K562 (cell line): ENCODE results near the gene ALG9.

Source experiments
- COPS2 ChIP-seq: fragments of 450-650 bp; conservative IDR thresholded peaks from 2 replicates; pipeline ENCODE4 v1.6.1; 2016; ENCODE audit warnings: mild to moderate bottlenecking, moderate library complexity
- EZH2 ChIP-seq: IDR thresholded peaks from 2 replicates; pipeline ENCODE4 v1.6.1; 2012; ENCODE audit warnings: low read depth, mild to moderate bottlenecking, inconsistent platforms, low read length, borderline replicate concordance
- NR2C2 ChIP-seq, 2 experiments: fragments of 200-800 bp in 1 of 2; sonication (Bioruptor generic) in 1 of 2; sonication (generic) in 1 of 2; formaldehyde crosslinking in 1 of 2; IDR thresholded peaks; 2 replicates each; pipeline versions ENCODE4 v1.6.1 to v1.8.0; 2016 to 2022; ENCODE audit warnings: mild to moderate bottlenecking in 1 of 2, missing compliant biosample characterization in 1 of 2, missing genetic modification characterization in 1 of 2, missing genetic modification reagents in 1 of 2
- PHF20 ChIP-seq: fragments of 450-650 bp; IDR thresholded peaks from 2 replicates; pipeline ENCODE4 v1.6.1; 2018; ENCODE audit not compliant: partially characterized antibody
- SNRNP70 ChIP-seq: fragments of 200-400 bp; formaldehyde crosslinking; optimal IDR thresholded peaks from 2 replicates; pipeline ENCODE3; 2017; ENCODE audit warnings: low read depth, low read length
- TARDBP ChIP-seq: fragments of 450-650 bp; IDR thresholded peaks from 2 replicates; pipeline ENCODE4 v1.6.1; 2016
- XRCC3 ChIP-seq: fragments of 450-650 bp; IDR thresholded peaks from 2 replicates; pipeline ENCODE4 v1.6.1; 2017; ENCODE audit warnings: mild to moderate bottlenecking, moderate library complexity
- ZBTB17 ChIP-seq: fragments of 450-650 bp; formaldehyde crosslinking; IDR thresholded peaks from 2 replicates; pipeline ENCODE4 v1.4.0; 2020; ENCODE audit warnings: mild to moderate bottlenecking
- TF ChIP-seq, protein P1 (sequence below), 3 experiments: IDR thresholded peaks in 2 of 3; conservative IDR thresholded peaks in 1 of 3; 2 replicates each; pipeline ENCODE4 v1.5.1; 2011 to 2012; ENCODE audit warnings: low read length in 3 of 3, mild to moderate bottlenecking in 3 of 3, control low read depth in 2 of 3, improper control_type of control experiment in 1 of 3, inconsistent platforms in 1 of 3, low read depth in 1 of 3, mixed read lengths in 1 of 3, moderate library complexity in 1 of 3; ENCODE audit not compliant: insufficient read depth in 2 of 3

DNA sequence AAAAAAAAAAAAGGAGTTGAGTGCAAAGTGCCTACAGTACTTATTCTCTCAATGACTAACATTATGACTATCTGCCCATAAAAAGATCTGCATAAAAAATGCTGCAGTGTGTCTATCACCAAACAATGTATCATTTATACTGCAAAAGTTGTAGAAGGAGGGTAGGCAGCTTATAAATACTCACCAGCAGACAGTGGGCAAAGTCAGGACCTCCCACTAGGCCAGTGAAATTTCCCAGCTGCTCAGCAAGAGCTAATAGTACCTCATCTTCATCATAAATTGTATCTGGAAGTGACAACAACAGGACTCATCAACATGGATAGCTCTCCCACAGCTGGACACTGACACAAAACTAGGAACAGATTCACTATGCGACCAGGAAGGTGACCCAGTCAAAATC is 106.8 kb downstream of the ALG9 start:
- TF ChIP-seq SNRNP70 (no peak), EZH2 (no peak), TARDBP (no peak), XRCC3 (no peak), ZBTB17 (CRISPR knock-in tag) (no peak), PHF20 (no peak), NR2C2 (CRISPR knock-in tag; IDR thresholded peaks at IDR 0.05) (no peak), NR2C2 (tag; IDR thresholded peaks at IDR 0.05) (no peak), COPS2 (no peak)
- TF ChIP-seq, protein P1, sequence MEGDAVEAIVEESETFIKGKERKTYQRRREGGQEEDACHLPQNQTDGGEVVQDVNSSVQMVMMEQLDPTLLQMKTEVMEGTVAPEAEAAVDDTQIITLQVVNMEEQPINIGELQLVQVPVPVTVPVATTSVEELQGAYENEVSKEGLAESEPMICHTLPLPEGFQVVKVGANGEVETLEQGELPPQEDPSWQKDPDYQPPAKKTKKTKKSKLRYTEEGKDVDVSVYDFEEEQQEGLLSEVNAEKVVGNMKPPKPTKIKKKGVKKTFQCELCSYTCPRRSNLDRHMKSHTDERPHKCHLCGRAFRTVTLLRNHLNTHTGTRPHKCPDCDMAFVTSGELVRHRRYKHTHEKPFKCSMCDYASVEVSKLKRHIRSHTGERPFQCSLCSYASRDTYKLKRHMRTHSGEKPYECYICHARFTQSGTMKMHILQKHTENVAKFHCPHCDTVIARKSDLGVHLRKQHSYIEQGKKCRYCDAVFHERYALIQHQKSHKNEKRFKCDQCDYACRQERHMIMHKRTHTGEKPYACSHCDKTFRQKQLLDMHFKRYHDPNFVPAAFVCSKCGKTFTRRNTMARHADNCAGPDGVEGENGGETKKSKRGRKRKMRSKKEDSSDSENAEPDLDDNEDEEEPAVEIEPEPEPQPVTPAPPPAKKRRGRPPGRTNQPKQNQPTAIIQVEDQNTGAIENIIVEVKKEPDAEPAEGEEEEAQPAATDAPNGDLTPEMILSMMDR (IDR thresholded peaks at IDR 0.05 in 2 of 3, conservative IDR thresholded peaks at IDR 0.05 in 1 of 3; ENCODE audit: insufficient read depth in 2 of 3, low read depth in 1 of 3, low read length in 3 of 3): no peak
